Activated T-helper 1 cell treated with anti-CD3 and anti-CD28 coated beads, Interleukin-12 subunit alpha, Interleukin-12 subunit beta, Interleukin-2, Interleukin-4 antibody, amounts not matched to agents 30 ng/mL and 10 ng/mL and 1 ng/mL, durations not matched to agents 14 hours and 24 hours and 36 hours (primary cell): ENCODE data around the gene IGSF1. TPM values are rescaled to one million over a fixed set of nuclear protein-coding genes. Genes with fewer than 3 reads are reported as not detected.

Source experiments
- total RNA-seq: library from RNA; stranded (reverse); gene quantifications from 2 replicates; pipeline ENCODE4 v1.2.3, GENCODE V29; 2022

Gene IGSF1
- total RNA-seq, 1 donor from 2014 or later, result not detected

Other genes starting within 250 kb of the IGSF1 start
- not detected in 2 replicates for gene ARHGAP36, start 231.0 kb downstream of the IGSF1 start, total RNA-seq